ENCODE measurements around the gene RCBTB2.

RCBTB2 gene

DNA sequence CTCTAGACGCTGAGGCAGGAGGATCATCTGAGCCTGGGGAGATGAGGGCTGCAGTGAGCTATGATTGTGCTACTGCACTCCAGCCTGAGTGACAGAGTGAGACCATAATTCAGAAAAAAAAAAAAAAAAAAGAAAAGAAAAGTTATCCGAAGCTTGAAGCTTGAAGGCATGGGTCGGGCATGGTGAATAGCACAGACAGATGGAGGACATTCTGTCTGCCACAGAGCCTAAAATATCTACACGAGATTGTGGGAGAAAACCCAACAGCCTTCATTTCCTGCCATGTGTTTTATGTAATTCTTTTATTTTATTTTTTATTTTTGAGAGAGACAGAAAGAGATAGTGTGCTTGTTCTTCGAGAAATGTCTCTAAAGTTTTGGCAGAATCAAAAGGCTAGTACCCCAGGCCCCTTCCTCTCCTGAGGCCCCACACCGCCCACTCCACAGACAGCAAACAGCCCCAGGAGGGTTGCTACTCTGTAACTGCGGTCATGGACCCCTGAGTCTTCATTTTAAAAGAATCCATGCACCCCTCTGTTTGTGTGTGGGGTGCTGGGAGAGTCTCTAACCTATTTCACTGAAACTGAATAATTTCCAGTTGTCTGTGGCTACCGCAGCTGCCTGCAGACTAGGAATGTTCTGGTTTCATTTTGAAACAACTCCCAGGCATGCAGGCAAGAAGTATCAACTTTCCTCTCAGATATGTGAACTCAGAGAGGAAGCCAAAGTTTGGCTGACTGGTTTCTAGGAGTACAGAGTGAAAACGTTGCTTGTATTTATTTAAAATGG is 38.4 kb upstream of the RCBTB2 start:
- H2BK15ac ChIP-seq (ENCODE audit: low read length) = no peak overlapping the region
- H3K14ac ChIP-seq (ENCODE audit: low read length) = no peak overlapping the region
- no peak overlapping the region for H3K27ac ChIP-seq (replicated peaks; ENCODE audit: low read length)
- peak overlapping the region; percentile 93 for H2AFZ ChIP-seq (ENCODE audit: low read length)
- H3K36me3 ChIP-seq (replicated peaks in 1 of 2; ENCODE audit: control insufficient read depth in 2 of 2, insufficient read depth in 2 of 2, low read length in 2 of 2) = no peaks in the 10 kb centered on the region
- H3K4ac ChIP-seq (ENCODE audit: low read length) = no peak overlapping the region
- peak overlapping the region in 1 of 2 donors; percentile 8 for H3K4me3 ChIP-seq (ENCODE audit: low read length in 2 of 2)
- H2BK12ac ChIP-seq (ENCODE audit: low read length) = no peak overlapping the region
- H4K91ac ChIP-seq (ENCODE audit: low read depth, low read length, poor library complexity) = no peak overlapping the region
- H3K4me2 ChIP-seq (ENCODE audit: insufficient read depth, low read length, poor library complexity, severe bottlenecking) = no peak overlapping the region
- H3K23ac ChIP-seq (ENCODE audit: low read depth, low read length, poor library complexity) = no peak overlapping the region
- no peaks in the 10 kb centered on the region for H3K27me3 ChIP-seq (ENCODE audit: control insufficient read depth in 3 of 3, insufficient read depth in 3 of 3, low read depth in 1 of 3, low read length in 3 of 3)
- no peak overlapping the region for H2BK5ac ChIP-seq (ENCODE audit: low read length)
- no peak overlapping the region for H2BK120ac ChIP-seq (ENCODE audit: low read depth, low read length)
- no peak overlapping the region for H3K18ac ChIP-seq (ENCODE audit: low read length)
- WGBS, 2 donors (ENCODE audit: extremely low coverage in 2 of 2, insufficient read length in 2 of 2, insufficient replicate concordance in 1 of 2) = no CpG with 5 or more reads among the region's 9 CpGs
- no peak for DNase-seq (ENCODE audit: low spot score)
- peaks cover 0 to 3% of the 10 kb centered on the region in 2 donors for H3K4me1 ChIP-seq (ENCODE audit: control insufficient read depth in 2 of 2, insufficient read depth in 1 of 2, low read depth in 1 of 2, low read length in 2 of 2)
- H4K8ac ChIP-seq (ENCODE audit: low read depth, low read length) = no peak overlapping the region
- no peaks in the 10 kb centered on the region for H3K79me1 ChIP-seq (ENCODE audit: low read depth, low read length)
- no peak overlapping the region for H2AK5ac ChIP-seq (ENCODE audit: low read depth, low read length)
- no peak overlapping the region for H3K9ac ChIP-seq (ENCODE audit: low read depth, low read length, poor library complexity)
- H3K9me3 ChIP-seq (replicated peaks in 1 of 2; ENCODE audit: control insufficient read depth in 2 of 2, insufficient read depth in 1 of 2, low read depth in 1 of 2, low read length in 2 of 2) = no peaks in the 10 kb centered on the region

DNA sequence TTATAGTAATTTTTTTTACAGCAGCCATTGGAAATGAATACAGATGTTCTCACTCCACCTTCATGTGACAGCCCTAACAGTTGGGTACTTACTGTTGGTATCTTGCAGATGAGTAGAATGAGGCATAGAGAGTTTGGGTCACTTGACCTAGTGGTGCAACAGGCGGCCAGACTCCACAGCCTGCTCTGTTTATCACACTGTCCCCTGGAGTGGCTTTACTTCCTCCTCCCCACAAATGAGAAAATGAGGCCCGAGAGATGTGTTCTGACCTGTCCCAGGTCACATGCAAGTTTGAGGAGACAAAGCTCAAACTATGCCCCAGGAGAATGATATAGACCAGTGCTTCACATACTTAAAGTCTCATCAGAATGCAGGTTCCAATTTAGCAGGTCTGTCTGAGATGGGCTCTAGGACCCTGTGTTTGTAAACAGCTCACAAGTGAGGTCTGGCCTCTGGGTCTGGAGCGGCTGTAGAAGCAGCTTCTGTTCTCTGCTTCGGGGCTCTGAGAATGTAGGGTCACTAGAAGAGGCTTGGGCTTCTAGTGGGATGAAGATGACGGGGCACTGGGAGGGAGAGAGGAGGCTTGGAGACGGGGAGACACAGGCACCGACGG is 37.4 kb upstream of the RCBTB2 start:
- no CpG with 5 or more reads among the region's 8 CpGs for WGBS, 2 donors (ENCODE audit: extremely low coverage in 2 of 2, insufficient read length in 2 of 2, insufficient replicate concordance in 1 of 2)
- Histone ChIP-seq H2BK15ac (ENCODE audit: low read length) (no peak overlapping the region), H3K14ac (ENCODE audit: low read length) (no peak overlapping the region), H3K36me3 (replicated peaks in 1 of 2; ENCODE audit: control insufficient read depth in 2 of 2, insufficient read depth in 2 of 2, low read length in 2 of 2) (no peaks in the 10 kb centered on the region), H3K4me2 (ENCODE audit: insufficient read depth, low read length, poor library complexity, severe bottlenecking) (no peak overlapping the region), H3K9me3 (replicated peaks in 1 of 2; ENCODE audit: control insufficient read depth in 2 of 2, insufficient read depth in 1 of 2, low read depth in 1 of 2, low read length in 2 of 2) (no peaks in the 10 kb centered on the region), H3K9ac (ENCODE audit: low read depth, low read length, poor library complexity) (no peak overlapping the region), H2BK5ac (ENCODE audit: low read length) (no peak overlapping the region), H4K91ac (ENCODE audit: low read depth, low read length, poor library complexity) (no peak overlapping the region), H3K27ac (replicated peaks; ENCODE audit: low read length) (no peak overlapping the region), H2AK5ac (ENCODE audit: low read depth, low read length) (no peak overlapping the region), H3K79me1 (ENCODE audit: low read depth, low read length) (no peaks in the 10 kb centered on the region), H2BK120ac (ENCODE audit: low read depth, low read length) (no peak overlapping the region), H3K18ac (ENCODE audit: low read length) (no peak overlapping the region), H2AFZ (ENCODE audit: low read length) (peak overlapping the region; percentile 61), H3K4ac (ENCODE audit: low read length) (no peak overlapping the region), H3K23ac (ENCODE audit: low read depth, low read length, poor library complexity) (no peak overlapping the region), H3K4me3 (ENCODE audit: low read length in 2 of 2) (no peak overlapping the region), H2BK12ac (ENCODE audit: low read length) (no peak overlapping the region), H4K8ac (ENCODE audit: low read depth, low read length) (no peak overlapping the region), H3K4me1 (ENCODE audit: control insufficient read depth in 2 of 2, insufficient read depth in 1 of 2, low read depth in 1 of 2, low read length in 2 of 2) (peaks cover 0 to 3% of the 10 kb centered on the region in 2 donors), H3K27me3 (ENCODE audit: control insufficient read depth in 3 of 3, insufficient read depth in 3 of 3, low read depth in 1 of 3, low read length in 3 of 3) (no peaks in the 10 kb centered on the region)
- no peak for DNase-seq (ENCODE audit: low spot score)

DNA sequence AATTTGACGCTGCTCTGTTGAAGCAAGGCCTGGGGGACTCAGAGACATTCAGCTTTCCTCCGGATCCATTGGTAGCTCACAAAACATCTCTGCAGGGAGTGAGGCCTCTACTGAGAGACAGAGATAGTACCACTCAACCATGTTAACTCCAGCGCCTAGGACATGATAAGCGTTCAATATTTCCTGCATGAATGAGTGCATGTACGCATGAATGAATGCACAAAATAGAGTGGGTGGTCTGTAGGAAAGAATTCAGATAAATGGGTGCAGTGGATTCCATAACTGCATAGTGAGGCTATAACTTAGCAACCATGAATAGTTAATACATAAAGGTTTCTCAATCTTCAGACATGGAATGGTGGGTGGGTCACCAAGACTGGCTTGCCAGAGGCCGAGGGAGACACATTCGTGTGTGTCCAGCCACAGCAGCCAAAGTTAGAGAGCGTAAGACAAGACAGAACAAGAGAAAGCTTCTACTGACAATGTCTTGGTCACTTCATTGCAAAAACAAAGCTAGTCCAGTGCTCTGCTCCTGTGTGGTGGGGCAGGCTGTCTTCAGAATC is 36.3 kb upstream of the RCBTB2 start:
- Histone ChIP-seq H3K36me3 (replicated peaks in 1 of 2; ENCODE audit: control insufficient read depth in 2 of 2, insufficient read depth in 2 of 2, low read length in 2 of 2) (no peaks in the 10 kb centered on the region), H2AFZ (ENCODE audit: low read length) (peak overlapping the region; percentile 37), H4K8ac (ENCODE audit: low read depth, low read length) (no peak overlapping the region), H3K4me2 (ENCODE audit: insufficient read depth, low read length, poor library complexity, severe bottlenecking) (no peak overlapping the region), H3K14ac (ENCODE audit: low read length) (no peak overlapping the region), H3K4me1 (ENCODE audit: control insufficient read depth in 2 of 2, insufficient read depth in 1 of 2, low read depth in 1 of 2, low read length in 2 of 2) (peaks cover 0 to 3% of the 10 kb centered on the region in 2 donors), H2BK15ac (ENCODE audit: low read length) (no peak overlapping the region), H4K91ac (ENCODE audit: low read depth, low read length, poor library complexity) (no peak overlapping the region), H2BK5ac (ENCODE audit: low read length) (no peak overlapping the region), H3K4ac (ENCODE audit: low read length) (no peak overlapping the region), H3K23ac (ENCODE audit: low read depth, low read length, poor library complexity) (no peak overlapping the region), H3K9me3 (replicated peaks in 1 of 2; ENCODE audit: control insufficient read depth in 2 of 2, insufficient read depth in 1 of 2, low read depth in 1 of 2, low read length in 2 of 2) (no peaks in the 10 kb centered on the region), H3K79me1 (ENCODE audit: low read depth, low read length) (no peaks in the 10 kb centered on the region), H3K18ac (ENCODE audit: low read length) (no peak overlapping the region), H3K4me3 (ENCODE audit: low read length in 2 of 2) (no peak overlapping the region), H2AK5ac (ENCODE audit: low read depth, low read length) (no peak overlapping the region), H3K27ac (replicated peaks; ENCODE audit: low read length) (no peak overlapping the region), H2BK120ac (ENCODE audit: low read depth, low read length) (no peak overlapping the region), H2BK12ac (ENCODE audit: low read length) (no peak overlapping the region), H3K27me3 (ENCODE audit: control insufficient read depth in 3 of 3, insufficient read depth in 3 of 3, low read depth in 1 of 3, low read length in 3 of 3) (no peaks in the 10 kb centered on the region), H3K9ac (ENCODE audit: low read depth, low read length, poor library complexity) (no peak overlapping the region)
- no CpG with 5 or more reads among the region's 8 CpGs for WGBS, 2 donors (ENCODE audit: extremely low coverage in 2 of 2, insufficient read length in 2 of 2, insufficient replicate concordance in 1 of 2)
- DNase-seq (ENCODE audit: low spot score) = no peak

DNA sequence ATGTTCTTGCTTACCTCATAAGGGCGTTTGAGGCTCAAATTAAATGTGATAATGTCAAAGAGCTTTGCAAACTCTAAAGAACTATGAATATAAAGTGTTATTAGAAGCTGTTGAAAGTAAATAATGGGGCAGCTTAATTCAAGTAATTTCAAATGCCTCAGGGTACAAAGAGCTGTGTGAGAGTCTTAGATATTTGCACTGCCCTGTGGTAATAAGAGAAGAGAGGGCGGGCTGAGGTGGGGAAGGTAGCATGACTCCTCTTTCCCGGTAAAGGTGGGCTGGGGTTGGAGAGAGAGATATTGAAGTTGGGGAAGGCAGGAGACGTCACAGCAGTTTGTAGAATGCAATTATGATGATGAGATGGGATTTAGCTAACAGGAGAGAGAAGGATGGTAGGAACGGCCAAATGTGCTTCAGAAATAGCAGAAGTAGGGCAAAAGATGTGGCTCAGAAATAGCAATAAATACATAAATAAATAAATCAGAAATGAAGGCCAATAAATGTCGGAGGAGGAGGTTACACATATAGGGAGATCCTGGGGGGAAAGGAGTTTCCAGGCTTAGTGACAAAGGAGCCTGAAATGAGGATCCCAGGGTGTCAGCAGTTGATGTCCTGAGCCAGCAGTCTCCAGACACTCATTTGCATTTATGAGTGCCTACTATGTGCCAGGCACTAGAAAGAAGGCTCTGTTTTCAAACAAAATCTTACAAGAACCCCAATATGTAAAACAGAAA is 35.7 kb upstream of the RCBTB2 start:
- Histone ChIP-seq H3K4me3 (ENCODE audit: low read length in 2 of 2) (no peak overlapping the region), H4K91ac (ENCODE audit: low read depth, low read length, poor library complexity) (no peak overlapping the region), H2BK120ac (ENCODE audit: low read depth, low read length) (no peak overlapping the region), H3K4ac (ENCODE audit: low read length) (no peak overlapping the region), H3K14ac (ENCODE audit: low read length) (no peak overlapping the region), H4K8ac (ENCODE audit: low read depth, low read length) (no peak overlapping the region), H2AK5ac (ENCODE audit: low read depth, low read length) (no peak overlapping the region), H3K36me3 (replicated peaks in 1 of 2; ENCODE audit: control insufficient read depth in 2 of 2, insufficient read depth in 2 of 2, low read length in 2 of 2) (no peaks in the 10 kb centered on the region), H2BK5ac (ENCODE audit: low read length) (no peak overlapping the region), H2BK12ac (ENCODE audit: low read length) (no peak overlapping the region), H3K79me1 (ENCODE audit: low read depth, low read length) (no peaks in the 10 kb centered on the region), H2AFZ (ENCODE audit: low read length) (peak overlapping the region; percentile 3), H3K4me1 (ENCODE audit: control insufficient read depth in 2 of 2, insufficient read depth in 1 of 2, low read depth in 1 of 2, low read length in 2 of 2) (peaks cover 0 to 3% of the 10 kb centered on the region in 2 donors), H2BK15ac (ENCODE audit: low read length) (no peak overlapping the region), H3K27me3 (ENCODE audit: control insufficient read depth in 3 of 3, insufficient read depth in 3 of 3, low read depth in 1 of 3, low read length in 3 of 3) (no peaks in the 10 kb centered on the region), H3K27ac (replicated peaks; ENCODE audit: low read length) (no peak overlapping the region), H3K4me2 (ENCODE audit: insufficient read depth, low read length, poor library complexity, severe bottlenecking) (no peak overlapping the region), H3K18ac (ENCODE audit: low read length) (no peak overlapping the region), H3K23ac (ENCODE audit: low read depth, low read length, poor library complexity) (no peak overlapping the region), H3K9me3 (replicated peaks in 1 of 2; ENCODE audit: control insufficient read depth in 2 of 2, insufficient read depth in 1 of 2, low read depth in 1 of 2, low read length in 2 of 2) (no peaks in the 10 kb centered on the region), H3K9ac (ENCODE audit: low read depth, low read length, poor library complexity) (no peak overlapping the region)
- DNase-seq (ENCODE audit: low spot score) = no peak
- no CpG with 5 or more reads among the region's 6 CpGs for WGBS, 2 donors (ENCODE audit: extremely low coverage in 2 of 2, insufficient read length in 2 of 2, insufficient replicate concordance in 1 of 2)

Measured in neuronal stem cell (in vitro differentiated cells).